ENCODE measurements around the gene ELOVL6.
"Not testable (repeated sequence)": the region's sequence is repeated elsewhere in the genome, so short reads cannot be mapped to it uniquely, and the experiment has no call there.

Gene ELOVL6

DNA sequence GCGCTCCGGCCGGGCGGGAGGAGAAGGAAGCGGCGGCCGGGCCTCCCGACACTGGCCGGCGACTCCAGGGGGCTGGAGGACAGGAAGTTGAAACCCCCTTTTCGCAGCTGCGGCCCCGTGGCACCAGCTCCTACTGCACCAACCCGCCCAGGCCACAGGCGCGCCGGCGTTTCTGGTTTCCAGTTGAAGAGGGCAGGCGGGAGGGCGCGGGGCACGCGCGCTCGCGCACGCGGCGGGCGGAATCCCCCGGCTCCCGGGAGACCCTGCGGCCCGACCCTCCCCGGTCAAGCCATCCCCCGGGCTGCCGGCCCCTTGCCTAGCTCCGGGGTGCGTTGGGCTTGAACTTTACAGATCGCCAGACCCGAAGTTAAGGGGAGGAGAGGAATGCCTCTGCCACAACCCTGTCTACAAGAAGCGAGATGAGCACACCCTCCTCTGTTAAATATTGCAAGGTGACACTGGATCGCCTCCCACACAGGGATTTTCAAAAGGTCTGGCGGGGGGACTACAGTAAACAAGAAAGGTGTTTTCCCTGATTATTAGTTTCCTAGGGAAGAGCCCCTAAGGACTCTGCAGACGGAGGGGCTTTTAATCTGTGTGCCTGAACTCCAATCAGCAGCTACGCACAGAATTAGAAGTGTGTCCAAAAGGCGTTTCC, 1.4 kb downstream of the ELOVL6 start:
- DNase-seq = peak in 48 of 56 donors; percentile 13 to 81 (median 58)

DNA sequence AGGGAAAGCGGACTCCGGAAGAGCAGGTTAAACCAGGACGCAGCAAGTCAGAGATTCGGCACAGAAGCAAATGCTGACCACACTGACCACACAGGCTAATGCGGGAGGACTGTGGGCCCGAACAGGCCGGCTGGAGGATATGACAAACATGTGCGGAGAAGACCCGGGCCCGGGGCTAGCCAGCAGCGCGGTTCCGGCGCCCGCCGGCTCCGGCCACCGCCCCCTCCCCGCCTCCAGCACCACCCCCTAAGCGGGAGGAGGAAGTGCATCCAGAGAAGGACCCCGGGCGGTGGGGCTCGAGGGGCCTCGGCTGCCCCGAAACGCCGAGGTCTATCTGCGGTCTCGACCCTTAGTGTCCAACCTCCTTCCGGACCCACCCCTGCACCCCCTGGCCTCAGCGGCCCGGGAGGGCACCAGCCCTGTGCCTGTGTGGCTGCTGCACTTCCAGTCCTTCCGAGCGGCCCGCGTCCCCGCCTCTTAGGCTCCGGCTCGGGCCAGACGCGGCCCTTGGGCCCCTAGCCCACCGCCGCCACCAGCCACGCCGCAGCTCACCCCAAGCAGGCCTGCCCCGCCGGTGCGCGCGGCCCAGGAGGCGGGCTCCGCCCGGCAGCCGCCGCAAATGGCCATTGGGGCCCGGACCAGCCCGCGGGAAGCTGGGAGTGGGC, 2.1 kb downstream of the ELOVL6 start:
- peak in 51 of 56 donors; percentile 3 to 83 (median 57) for DNase-seq

- DNase-seq = peak in 3 of 56 donors; percentile 5 to 69 (median 31)
Observed at GRCh38 chr4:110195561-110196205, 2.7 kb downstream of the ELOVL6 start.

DNA sequence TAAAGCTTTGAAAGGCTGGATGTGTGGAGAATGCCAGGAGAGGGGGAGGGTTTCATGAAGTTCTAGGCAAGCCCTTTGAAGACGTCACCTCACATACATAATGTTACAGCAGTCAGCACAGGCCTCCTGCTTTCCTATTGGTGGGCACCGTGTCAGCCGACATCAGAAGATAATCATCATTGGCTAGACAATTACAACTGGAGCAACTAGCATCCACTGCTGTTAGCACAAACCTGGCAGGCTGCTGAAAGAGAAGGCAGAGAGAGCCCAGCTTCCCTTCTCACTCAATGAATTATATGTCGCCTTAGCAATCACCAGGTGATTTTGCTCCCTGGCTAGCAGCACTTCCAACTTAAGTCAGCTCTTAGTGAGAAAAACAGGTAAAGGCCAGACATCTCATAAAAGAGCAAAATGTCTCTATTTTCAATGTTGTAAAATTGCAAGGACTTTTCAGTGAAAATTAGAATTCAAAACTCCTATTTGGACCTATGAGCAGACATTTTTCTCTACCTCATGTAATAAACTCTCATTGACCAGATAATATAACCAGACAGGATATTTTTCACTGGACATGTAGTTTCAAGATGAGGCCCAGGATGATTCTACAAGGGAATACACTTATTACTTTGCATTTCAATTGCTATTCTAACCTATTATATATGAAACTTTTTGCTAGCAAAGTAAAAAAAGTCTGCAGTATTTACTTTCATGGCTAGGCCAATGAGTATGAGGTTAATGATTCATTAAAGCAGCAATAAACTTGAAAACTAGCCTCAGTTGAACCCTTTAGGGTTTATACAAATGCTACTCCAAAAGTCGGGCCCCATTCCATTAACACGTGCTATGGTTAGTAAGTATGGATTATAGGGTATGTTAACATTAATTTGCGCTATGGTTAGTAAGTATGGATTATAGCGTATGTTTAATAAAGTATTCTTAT, 4.3 kb downstream of the ELOVL6 start:
- peak; percentile 11 to 96 (median 81) for DNase-seq

DNA sequence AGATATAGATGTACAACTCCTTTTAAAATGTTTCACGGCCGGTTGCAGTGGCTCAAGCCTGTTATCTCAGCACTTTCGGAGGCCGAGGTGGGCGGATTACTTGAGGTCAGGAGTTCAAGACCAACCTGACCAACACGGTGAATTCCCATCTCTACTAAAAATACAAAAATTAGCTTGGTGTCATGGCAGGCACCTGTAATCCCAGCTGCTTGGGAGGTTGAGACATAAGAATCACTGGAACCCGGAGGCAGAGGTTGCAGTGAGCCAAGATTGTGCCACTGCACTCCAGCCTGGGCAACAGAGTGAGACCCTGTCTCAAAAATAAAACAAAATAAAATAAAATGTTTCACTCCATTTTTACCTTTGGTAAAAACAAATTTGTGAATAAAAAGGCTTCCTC, 5.1 kb downstream of the ELOVL6 start:
- DNase-seq = not testable (repeated sequence)

DNA sequence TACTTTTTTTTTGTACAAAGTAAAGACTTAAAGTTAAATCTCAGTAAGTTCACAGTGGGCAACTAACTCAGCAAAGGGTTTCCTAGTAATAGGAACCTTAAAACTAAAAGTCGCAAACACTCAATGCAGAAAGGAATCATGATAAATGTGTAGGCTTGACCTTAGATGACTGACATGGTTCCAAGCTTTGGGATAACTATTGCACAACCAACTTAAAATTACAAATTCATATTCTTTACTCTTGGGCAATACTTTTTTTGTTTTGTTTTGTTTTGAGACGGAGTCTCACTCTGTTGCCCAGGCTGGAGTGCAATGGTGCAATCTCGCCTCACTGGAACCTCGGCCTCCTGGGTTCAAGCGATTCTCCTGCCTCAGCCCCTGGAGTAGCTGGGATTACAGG, 8.2 kb downstream of the ELOVL6 start:
- no peak for DNase-seq

- no peak for DNase-seq
Observed at GRCh38 chr4:110188113-110188512, 10.3 kb downstream of the ELOVL6 start.

DNA sequence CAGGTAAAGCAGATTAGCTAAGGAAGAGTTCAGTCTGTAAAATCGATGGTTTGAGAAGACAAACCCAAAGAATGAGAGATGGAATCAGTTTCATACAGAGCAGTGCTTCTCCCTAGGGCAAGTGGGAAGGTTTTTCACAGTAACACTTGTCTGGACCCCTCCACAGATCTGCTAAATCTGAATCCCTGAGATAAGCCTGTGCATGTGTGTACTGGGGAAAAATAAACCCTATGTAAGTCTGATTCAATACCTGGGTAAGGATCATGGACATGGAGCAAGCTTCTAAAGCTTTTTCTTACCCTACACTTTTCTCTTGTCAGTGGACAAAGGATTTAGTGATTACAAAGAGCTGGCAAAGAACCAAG, 13.6 kb downstream of the ELOVL6 start:
- no peak for DNase-seq

DNA sequence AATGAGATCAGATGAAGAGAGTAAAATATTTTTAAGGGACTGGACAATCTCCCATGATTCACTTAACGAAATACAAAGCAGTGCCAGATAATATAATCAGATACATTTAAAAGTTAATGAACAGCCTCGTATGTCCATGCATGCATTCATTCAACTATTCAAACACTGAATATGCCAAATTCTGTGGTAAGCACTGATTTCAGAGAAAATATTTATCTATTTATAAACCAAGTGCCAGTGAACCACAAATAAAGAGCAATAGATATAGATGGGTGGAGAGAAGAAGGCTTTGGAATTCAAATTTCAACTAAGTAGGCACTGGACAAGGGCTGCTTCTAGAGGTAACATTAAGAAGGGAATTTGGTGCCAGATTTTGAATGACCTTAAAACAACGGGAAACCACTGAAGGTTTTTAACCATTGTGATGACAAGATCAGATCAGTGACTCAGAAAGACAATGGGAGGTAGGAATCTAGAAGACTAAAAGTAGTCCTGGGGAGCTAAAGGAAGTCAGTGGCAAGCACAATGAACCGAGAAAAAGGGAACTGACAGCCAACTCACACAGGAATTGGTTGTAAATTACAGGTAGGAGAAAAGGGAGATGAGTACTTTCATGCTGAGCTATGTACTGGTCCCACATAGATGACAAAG, 14.2 kb downstream of the ELOVL6 start:
- DNase-seq = no peak

GRCh38 chr4:110183643-110184042, 14.8 kb downstream of the ELOVL6 start:
- DNase-seq = no peak

GRCh38 chr4:110183058-110183457, 15.4 kb downstream of the ELOVL6 start:
- DNase-seq = no peak

- no peak for DNase-seq
Observed at GRCh38 chr4:110181890-110182289, 16.5 kb downstream of the ELOVL6 start.

DNA sequence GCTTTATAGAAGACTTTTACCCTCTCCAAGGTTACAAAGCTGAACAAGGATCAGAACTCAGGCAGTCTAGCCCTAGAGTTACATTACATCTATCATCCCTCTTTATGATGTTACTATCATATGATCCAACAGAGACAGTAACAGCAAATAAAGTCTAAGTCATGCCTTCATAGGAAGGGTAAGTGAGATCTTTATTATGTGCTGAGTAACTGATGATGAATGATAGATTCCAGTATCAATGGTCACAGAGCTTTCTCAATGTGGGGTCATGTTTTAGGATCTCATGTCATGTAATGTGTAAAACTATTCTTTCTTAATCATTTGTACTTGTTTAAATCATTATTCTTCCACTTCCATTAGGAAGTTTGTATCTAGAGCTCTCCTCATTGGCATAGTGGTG, 22.8 kb downstream of the ELOVL6 start:
- no peak for DNase-seq

DNA sequence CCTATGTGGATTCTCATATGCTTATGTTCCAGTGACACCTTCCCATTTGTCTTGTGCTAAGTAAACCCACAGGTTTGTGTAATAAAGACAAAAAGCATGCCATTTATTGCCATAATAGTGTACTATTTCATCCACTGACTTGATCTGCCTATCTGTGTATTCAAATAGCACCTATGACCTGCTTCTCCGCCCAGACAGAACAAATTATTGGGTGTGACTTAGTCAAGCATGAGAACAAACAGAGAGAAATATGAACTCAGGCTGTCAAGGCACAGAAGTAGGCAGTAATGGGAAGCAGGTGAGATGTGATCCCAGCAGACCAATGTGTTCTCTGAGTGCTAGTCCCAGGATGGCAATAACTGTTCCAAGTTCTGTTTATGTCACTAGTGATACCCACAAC, 25.4 kb downstream of the ELOVL6 start:
- DNase-seq = no peak

DNA sequence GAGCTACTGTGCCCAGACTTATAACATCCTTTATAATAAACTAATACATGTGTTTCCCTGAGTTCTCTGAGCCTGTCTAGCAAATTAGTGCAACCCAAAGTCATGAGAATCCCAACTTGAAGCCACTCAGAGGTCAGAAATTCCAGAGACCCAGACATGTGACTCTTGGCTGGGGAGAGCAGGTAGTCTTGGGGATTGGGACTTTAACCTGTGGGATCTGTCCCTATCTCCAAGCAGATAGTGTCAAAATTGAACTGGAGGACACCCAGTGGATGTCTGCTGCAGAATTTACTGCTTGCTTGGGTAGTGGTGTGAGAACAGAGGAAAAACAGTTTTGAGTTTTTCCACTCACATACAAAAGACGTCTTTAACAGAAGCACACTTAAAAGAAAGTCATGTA, 26.4 kb downstream of the ELOVL6 start:
- DNase-seq = no peak

- DNase-seq = no peak
Observed at GRCh38 chr4:110170861-110171260, 27.6 kb downstream of the ELOVL6 start.

DNA sequence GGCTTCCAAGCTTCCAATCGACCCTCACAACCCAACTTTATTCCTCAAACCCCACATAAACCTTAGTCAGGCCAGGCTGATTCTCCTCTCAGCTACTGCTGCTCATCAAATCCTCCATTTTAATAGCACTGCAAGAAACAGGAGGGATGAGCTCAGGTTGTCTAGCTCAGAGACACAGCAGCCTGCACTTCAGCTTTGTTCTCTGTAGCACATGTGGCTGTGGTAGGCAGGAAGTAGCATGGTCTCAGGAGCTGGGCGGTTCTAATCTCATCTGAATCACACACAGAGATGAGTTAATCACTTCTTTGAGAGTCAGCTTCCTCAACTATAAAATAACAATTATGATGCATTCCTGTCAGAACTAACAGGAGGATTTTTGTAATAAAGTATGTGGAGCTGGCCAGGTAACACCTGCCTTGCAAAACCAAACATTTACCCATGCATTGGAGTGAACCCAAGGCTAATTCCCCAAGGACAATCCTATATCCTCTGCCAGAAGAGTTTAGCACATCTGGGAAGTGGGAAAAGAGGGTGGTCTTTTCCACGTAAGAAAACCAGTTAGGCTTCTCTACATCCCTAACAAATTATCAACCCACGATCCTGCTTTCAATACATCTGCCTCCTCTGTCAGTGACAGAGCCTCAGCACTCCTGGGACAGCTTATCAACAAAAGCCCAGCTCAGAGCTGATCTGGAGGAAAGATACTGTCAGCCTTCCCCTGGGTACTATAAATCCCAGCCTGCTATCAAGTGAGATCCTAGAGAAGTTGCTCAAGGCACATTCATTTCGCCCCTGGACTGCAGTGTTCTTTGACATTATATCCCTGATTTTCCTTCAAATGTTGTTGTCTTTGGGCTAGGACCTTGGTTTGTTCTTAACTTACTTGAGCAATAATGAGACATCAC, 32.8 kb downstream of the ELOVL6 start:
- peak in 10 of 56 donors; percentile 1 to 50 (median 8) for DNase-seq

DNA sequence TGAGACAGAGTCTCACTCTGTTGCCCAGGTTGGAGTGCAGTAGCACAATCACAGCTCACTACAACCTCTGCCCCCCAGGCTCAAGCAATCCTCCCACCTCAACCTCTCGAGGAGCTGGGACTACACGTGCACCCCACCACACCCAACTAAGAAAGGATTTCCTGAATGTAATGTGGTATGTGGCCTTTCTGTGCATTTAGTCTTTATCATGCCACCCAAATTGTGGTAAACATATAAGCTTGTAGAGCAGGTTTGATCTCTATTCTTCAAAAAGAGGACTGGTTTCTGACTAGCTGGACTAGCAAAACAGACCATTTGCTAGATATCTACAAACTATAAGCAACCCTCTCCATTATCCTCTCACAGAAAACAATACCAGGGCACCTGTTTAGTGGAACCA, 33.6 kb downstream of the ELOVL6 start:
- no peak for DNase-seq

DNA sequence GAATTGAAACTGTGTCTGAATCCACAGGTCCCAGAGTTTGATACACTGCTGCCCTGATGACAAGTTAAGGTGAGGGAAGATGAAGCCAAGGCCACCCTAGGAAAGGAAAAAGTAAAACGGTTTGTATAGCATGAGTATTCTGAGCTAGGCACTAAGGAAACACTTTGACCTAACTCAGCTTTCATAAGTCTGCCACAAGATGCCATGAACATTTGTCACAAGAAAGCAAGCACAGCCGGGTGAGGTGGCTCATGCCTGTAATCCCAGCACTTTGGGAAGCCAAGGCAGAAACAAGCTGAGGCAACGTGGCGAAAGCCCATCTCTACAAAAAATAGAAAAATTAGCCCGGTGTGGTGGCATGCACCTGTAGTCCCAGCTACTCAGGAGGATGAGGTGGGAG, 34.2 kb downstream of the ELOVL6 start:
- no peak for DNase-seq

All from nucleus accumbens (tissue), 56 donors.